Activated CD4-positive, alpha-beta T cell treated with anti-CD3 and anti-CD28 coated beads, Interleukin-2, Interleukin-6, amounts not matched to agents 100 ng/mL and 50 ng/mL, durations not matched to agents 16 hours and 8 hours (primary cell): ENCODE results near the gene TNIK.
"Not testable (repeated sequence)": the region's sequence is repeated elsewhere in the genome, so short reads cannot be mapped to it uniquely, and the experiment has no call there.

Experiments
- DNase-seq: peaks from one replicate; pipeline ENCODE4 v3.0.0-alpha.2; 2020

Gene TNIK

GRCh38 chr3:171304498-171304897 lies 155.7 kb downstream of the TNIK start:
- not testable (repeated sequence) for DNase-seq

GRCh38 chr3:171304017-171304416 lies 156.2 kb downstream of the TNIK start:
- DNase-seq: not testable (repeated sequence)

- DNase-seq: no peak
Measured at GRCh38 chr3:171301998-171302397, 158.2 kb downstream of the TNIK start.

- no peak for DNase-seq
Measured at GRCh38 chr3:171301002-171301401, 159.2 kb downstream of the TNIK start.

- no peak for DNase-seq
Measured at GRCh38 chr3:171297951-171298350, 162.3 kb downstream of the TNIK start.

- no peak for DNase-seq
Measured at GRCh38 chr3:171297207-171297606, 163.0 kb downstream of the TNIK start.

- DNase-seq: no peak
Measured at GRCh38 chr3:171295484-171296373, 164.5 kb downstream of the TNIK start.

- no peak for DNase-seq
Measured at GRCh38 chr3:171293142-171293782, 166.9 kb downstream of the TNIK start.

GRCh38 chr3:171290680-171291079 lies 169.5 kb downstream of the TNIK start:
- no peak for DNase-seq

- DNase-seq: no peak
Measured at GRCh38 chr3:171289291-171289690, 170.9 kb downstream of the TNIK start.

- DNase-seq: not testable (repeated sequence)
Measured at GRCh38 chr3:171287761-171288160, 172.4 kb downstream of the TNIK start.

GRCh38 chr3:171286580-171287249 lies 173.5 kb downstream of the TNIK start:
- peak; percentile 70 for DNase-seq

GRCh38 chr3:171285287-171285686 lies 174.9 kb downstream of the TNIK start:
- peak; percentile 73 for DNase-seq

- peak; percentile 80 for DNase-seq
Measured at GRCh38 chr3:171284308-171285075, 175.7 kb downstream of the TNIK start.

- DNase-seq: no peak
Measured at GRCh38 chr3:171283848-171284222, 176.4 kb downstream of the TNIK start.

GRCh38 chr3:171283183-171283847 lies 176.9 kb downstream of the TNIK start:
- no peak for DNase-seq

GRCh38 chr3:171282041-171282440 lies 178.2 kb downstream of the TNIK start:
- DNase-seq: no peak

- DNase-seq: no peak
Measured at GRCh38 chr3:171281256-171281992, 178.8 kb downstream of the TNIK start.

GRCh38 chr3:171279972-171280371 lies 180.2 kb downstream of the TNIK start:
- no peak for DNase-seq

GRCh38 chr3:171278299-171278590 lies 182.0 kb downstream of the TNIK start:
- no peak for DNase-seq

- DNase-seq: no peak
Measured at GRCh38 chr3:171277456-171278298, 182.5 kb downstream of the TNIK start.
